ENCODE measurements around the gene CNOT11.

CNOT11 gene

DNA sequence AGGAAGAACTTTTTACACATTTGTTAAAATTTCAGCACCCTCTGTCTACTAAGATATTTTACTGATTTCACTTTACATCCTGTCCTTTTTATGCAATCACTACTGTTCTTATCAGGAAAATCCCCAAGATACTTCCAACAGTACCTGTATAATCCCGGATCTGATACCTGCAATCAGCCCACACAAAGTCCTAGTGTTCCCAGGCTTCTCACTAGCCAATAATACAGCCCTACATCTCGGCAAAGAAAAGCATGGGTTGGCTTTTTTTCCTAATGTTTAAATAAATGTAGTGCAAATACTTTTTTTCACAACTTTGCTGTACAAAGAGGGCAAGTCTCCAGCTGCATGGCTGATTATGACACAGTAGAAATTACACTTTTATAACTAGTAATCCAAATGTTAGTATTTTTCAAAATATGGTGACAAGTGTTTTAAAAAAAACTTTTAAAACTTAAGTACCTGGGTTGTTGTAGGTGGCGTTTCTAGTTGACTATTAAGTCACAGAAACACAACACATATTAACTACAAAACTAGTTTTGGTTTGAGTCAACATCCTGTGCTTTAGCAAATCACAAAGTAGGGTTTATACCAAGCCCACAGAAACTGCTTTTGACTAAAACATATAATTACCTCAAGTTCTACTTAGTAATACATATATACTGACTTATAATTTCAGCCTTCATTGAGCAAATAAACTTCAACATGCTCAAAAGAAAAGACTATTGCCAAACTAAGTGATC, 19.5 kb downstream of the CNOT11 start:
- no peaks in the 10 kb centered on the region for H3K4me1 ChIP-seq
- H3K36me3 ChIP-seq (ENCODE audit: control insufficient read depth, insufficient read depth, low read length), result no peaks in the 10 kb centered on the region
- no peak overlapping the region for H3K9ac ChIP-seq
- no peak overlapping the region for H3K27ac ChIP-seq
- H2AFZ ChIP-seq, result no peak overlapping the region
- H3K79me2 ChIP-seq, result no peaks in the 10 kb centered on the region
- TF ChIP-seq, protein P1, sequence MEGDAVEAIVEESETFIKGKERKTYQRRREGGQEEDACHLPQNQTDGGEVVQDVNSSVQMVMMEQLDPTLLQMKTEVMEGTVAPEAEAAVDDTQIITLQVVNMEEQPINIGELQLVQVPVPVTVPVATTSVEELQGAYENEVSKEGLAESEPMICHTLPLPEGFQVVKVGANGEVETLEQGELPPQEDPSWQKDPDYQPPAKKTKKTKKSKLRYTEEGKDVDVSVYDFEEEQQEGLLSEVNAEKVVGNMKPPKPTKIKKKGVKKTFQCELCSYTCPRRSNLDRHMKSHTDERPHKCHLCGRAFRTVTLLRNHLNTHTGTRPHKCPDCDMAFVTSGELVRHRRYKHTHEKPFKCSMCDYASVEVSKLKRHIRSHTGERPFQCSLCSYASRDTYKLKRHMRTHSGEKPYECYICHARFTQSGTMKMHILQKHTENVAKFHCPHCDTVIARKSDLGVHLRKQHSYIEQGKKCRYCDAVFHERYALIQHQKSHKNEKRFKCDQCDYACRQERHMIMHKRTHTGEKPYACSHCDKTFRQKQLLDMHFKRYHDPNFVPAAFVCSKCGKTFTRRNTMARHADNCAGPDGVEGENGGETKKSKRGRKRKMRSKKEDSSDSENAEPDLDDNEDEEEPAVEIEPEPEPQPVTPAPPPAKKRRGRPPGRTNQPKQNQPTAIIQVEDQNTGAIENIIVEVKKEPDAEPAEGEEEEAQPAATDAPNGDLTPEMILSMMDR (IDR thresholded peaks at IDR 0.05), result no peak
- H3K27me3 ChIP-seq (ENCODE audit: control insufficient read depth, insufficient read depth, low read length), result no peaks in the 10 kb centered on the region
- H3K4me2 ChIP-seq (ENCODE audit: low read length), result no peak overlapping the region
- H3K9me3 ChIP-seq (ENCODE audit: control insufficient read depth, low read length), result no peaks in the 10 kb centered on the region
- no peak overlapping the region for H3K4me3 ChIP-seq (ENCODE audit: low read depth, low read length)

DNA sequence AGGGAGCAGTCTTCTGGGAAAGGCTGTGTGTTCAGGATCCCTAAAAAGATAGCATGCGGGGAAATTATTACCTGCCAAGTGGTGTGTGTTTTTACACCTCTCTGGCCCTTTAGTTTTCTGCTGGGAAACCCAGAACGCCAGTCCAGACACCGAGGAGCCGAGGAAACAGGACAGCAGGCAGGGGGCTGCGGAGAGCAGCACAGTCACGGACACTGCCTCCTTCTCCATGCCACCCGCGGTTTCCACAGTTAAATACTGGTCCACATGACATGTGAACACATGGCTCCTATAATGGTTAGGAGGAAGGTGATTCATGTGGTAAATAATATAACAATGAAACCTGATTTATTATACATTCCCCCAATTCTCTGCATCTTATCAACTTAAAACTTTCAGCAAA, 20.4 kb downstream of the CNOT11 start:
- Histone ChIP-seq H3K4me2 (ENCODE audit: low read length) (no peak overlapping the region), H3K9me3 (ENCODE audit: control insufficient read depth, low read length) (no peaks in the 10 kb centered on the region), H3K27me3 (ENCODE audit: control insufficient read depth, insufficient read depth, low read length) (no peaks in the 10 kb centered on the region), H3K4me1 (no peaks in the 10 kb centered on the region), H3K4me3 (ENCODE audit: low read depth, low read length) (no peak overlapping the region), H3K27ac (no peak overlapping the region), H2AFZ (no peak overlapping the region), H3K36me3 (ENCODE audit: control insufficient read depth, insufficient read depth, low read length) (no peaks in the 10 kb centered on the region), H3K9ac (no peak overlapping the region), H3K79me2 (no peaks in the 10 kb centered on the region)
- TF ChIP-seq, protein P1 (IDR thresholded peaks at IDR 0.05), result no peak

DNA sequence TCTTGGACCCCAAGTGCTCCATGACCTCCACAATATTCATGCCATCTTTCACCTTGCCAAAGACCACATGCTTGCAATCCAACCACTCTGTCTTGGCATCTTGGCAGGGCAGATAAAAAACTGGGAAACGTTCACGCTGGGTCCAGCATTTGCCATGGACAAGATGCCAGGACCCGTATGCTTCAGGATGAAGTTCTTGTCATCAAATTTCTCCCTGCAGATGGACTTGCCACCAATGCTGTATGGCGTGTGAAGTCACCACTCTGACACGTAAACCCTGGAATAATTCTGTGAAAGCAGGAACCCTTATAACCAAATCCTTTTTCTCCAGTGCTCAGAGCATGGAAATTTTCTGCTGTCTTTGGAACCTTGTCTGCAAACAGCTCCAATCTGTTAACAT, 21.5 kb downstream of the CNOT11 start:
- Histone ChIP-seq H3K36me3 (ENCODE audit: control insufficient read depth, insufficient read depth, low read length) (no peaks in the 10 kb centered on the region), H3K79me2 (no peaks in the 10 kb centered on the region), H3K27me3 (ENCODE audit: control insufficient read depth, insufficient read depth, low read length) (no peaks in the 10 kb centered on the region), H3K27ac (no peak overlapping the region), H3K9ac (no peak overlapping the region), H3K4me3 (ENCODE audit: low read depth, low read length) (no peak overlapping the region), H2AFZ (no peak overlapping the region), H3K9me3 (ENCODE audit: control insufficient read depth, low read length) (no peaks in the 10 kb centered on the region), H3K4me1 (no peaks in the 10 kb centered on the region), H3K4me2 (ENCODE audit: low read length) (no peak overlapping the region)
- TF ChIP-seq, protein P1 (IDR thresholded peaks at IDR 0.05), result no peak

DNA sequence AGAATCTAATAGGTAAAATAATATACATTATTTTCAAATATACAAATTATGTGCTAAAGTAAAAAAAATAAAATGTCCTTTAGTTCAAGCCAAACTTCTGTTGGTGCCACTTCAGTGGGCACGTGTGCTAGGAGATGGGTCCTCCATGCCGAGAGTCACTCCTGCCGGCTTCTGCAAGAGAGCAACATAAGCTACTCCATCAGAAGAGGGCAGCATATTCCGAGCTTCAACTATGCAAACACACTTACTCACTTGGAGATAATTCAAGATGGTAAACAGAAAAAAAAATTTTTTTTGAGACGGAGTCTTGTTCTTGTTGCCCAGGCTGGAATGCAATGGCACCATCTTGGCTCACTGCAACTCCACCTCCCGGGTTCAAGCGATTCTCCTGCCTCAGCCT, 24.4 kb downstream of the CNOT11 start:
- Histone ChIP-seq H3K4me1 (no peaks in the 10 kb centered on the region), H2AFZ (no peak overlapping the region), H3K4me3 (ENCODE audit: low read depth, low read length) (no peak overlapping the region), H3K9ac (no peak overlapping the region), H3K4me2 (ENCODE audit: low read length) (no peak overlapping the region), H3K9me3 (ENCODE audit: control insufficient read depth, low read length) (no peaks in the 10 kb centered on the region), H3K79me2 (no peaks in the 10 kb centered on the region), H3K27me3 (ENCODE audit: control insufficient read depth, insufficient read depth, low read length) (no peaks in the 10 kb centered on the region), H3K36me3 (ENCODE audit: control insufficient read depth, insufficient read depth, low read length) (no peaks in the 10 kb centered on the region), H3K27ac (no peak overlapping the region)
- TF ChIP-seq, protein P1 (IDR thresholded peaks at IDR 0.05), result no peak

DNA sequence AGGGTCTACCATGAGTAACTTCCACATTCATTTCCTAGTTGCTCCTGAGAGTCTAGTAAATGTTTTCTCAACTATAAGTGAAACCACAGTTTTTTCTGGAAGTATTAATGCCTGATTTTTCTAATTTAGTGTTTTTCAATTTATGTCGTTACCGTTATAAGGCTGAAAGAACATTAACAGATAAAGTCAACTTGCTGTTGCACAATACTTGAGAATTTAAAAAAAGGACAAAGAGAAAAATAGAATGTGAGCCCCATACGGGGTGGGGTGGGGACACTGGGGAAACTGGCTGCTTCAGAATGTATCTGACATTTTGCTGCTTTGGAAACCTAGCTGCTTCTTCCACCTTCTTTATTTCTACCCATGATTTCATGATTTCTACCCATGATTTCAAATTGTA, 26.2 kb downstream of the CNOT11 start:
- Histone ChIP-seq H3K79me2 (no peaks in the 10 kb centered on the region), H3K4me1 (no peaks in the 10 kb centered on the region), H3K9me3 (ENCODE audit: control insufficient read depth, low read length) (no peaks in the 10 kb centered on the region), H2AFZ (no peak overlapping the region), H3K4me3 (ENCODE audit: low read depth, low read length) (no peak overlapping the region), H3K27me3 (ENCODE audit: control insufficient read depth, insufficient read depth, low read length) (no peaks in the 10 kb centered on the region), H3K27ac (no peak overlapping the region), H3K36me3 (ENCODE audit: control insufficient read depth, insufficient read depth, low read length) (no peaks in the 10 kb centered on the region), H3K4me2 (ENCODE audit: low read length) (no peak overlapping the region), H3K9ac (no peak overlapping the region)
- TF ChIP-seq, protein P1 (IDR thresholded peaks at IDR 0.05), result no peak

Measured in parathyroid adenoma (tissue), 2 donors.